SK-N-SH (cell line): ENCODE data around the gene LUC7L2. TPM values are rescaled to one million over a fixed set of nuclear protein-coding genes. Genes with fewer than 3 reads are reported as not detected.

ENCODE experiments used
- CTCF ChIA-PET: fragments of 300-600, 350-600 bp; formaldehyde crosslinking; extraction: SDS; loops from one replicate; lab custom pipeline; 2021; lab: Yijun Ruan, JAX
- POLR2A ChIA-PET: fragments of 350-600 bp; sonication (Branson Sonifier 250); formaldehyde crosslinking; extraction: SDS; loops from one replicate; lab custom pipeline; 2020; ENCODE audit warnings: antibody characterized with exemption, inconsistent platforms; lab: Yijun Ruan, JAX
- DNase-seq: peaks from one replicate; pipeline ENCODE4 v3.0.0; 2012
- H2AFZ ChIP-seq: fragments of 200-600 bp; sonication (generic); 2 replicates; pipeline ENCODE4 v1.8.1; 2016; ENCODE audit warnings: antibody characterized with exemption, mild to moderate bottlenecking, low read depth
- H3F3A ChIP-seq: fragments of 200-600 bp; sonication (generic); replicated peaks from 2 replicates; pipeline ENCODE3; 2016; ENCODE audit warnings: antibody characterized with exemption, mild to moderate bottlenecking; ENCODE audit not compliant: insufficient read depth
- H3K27ac ChIP-seq, 2 experiments: fragments of 200-500 bp in 1 of 2; fragments of 200-600 bp in 1 of 2; sonication (Bioruptor generic) in 1 of 2; sonication (generic), shearing (Covaris generic) in 1 of 2; 2 replicates each; pipeline versions ENCODE4 v1.5.1 to v1.6.1; 2014 to 2016; ENCODE audit warnings: low read depth in 2 of 2, inconsistent platforms in 1 of 2, low read length in 1 of 2, mild to moderate bottlenecking in 1 of 2, mixed read lengths in 1 of 2
- H3K27me3 ChIP-seq: fragments of 200-600 bp; sonication (generic), shearing (Covaris generic); 2 replicates; pipeline ENCODE4 v1.6.1; 2016; ENCODE audit warnings: mixed run types; ENCODE audit not compliant: insufficient read depth
- H3K36me3 ChIP-seq, 2 experiments: fragments of 200-500 bp in 1 of 2; fragments of 200-600 bp in 1 of 2; sonication (Bioruptor generic) in 1 of 2; sonication (generic) in 1 of 2; replicated peaks in 1 of 2; 2 replicates each; pipeline versions ENCODE3 to v1.5.1; 2014 to 2016; ENCODE audit warnings: low read length in 1 of 2, mild to moderate bottlenecking in 1 of 2; ENCODE audit not compliant: insufficient read depth in 2 of 2, control insufficient read depth in 1 of 2
- H3K4me1 ChIP-seq, 2 experiments: fragments of 200-500 bp in 1 of 2; fragments of 200-600 bp in 1 of 2; sonication (Bioruptor generic) in 1 of 2; sonication (generic), shearing (Covaris generic) in 1 of 2; 2 replicates each; pipeline versions ENCODE4 v1.5.1 to v1.6.1; 2014 to 2016; ENCODE audit warnings: low read depth in 1 of 2, low read length in 1 of 2, mixed run types in 1 of 2; ENCODE audit not compliant: insufficient read depth in 2 of 2, control insufficient read depth in 1 of 2
- H3K4me2 ChIP-seq: fragments of 200-600 bp; sonication (generic), shearing (Covaris generic); 2 replicates; pipeline ENCODE4 v1.6.1; 2017; ENCODE audit warnings: mixed run types
- H3K4me3 ChIP-seq, 2 experiments: fragments of 200-500 bp in 1 of 2; fragments of 200-600 bp in 1 of 2; sonication (Bioruptor generic) in 1 of 2; sonication (generic), shearing (Covaris generic) in 1 of 2; 2 replicates each; pipeline versions ENCODE4 v1.5.1 to v1.8.1; 2014 to 2016; ENCODE audit warnings: low read depth in 2 of 2, inconsistent platforms in 1 of 2, low read length in 1 of 2, mild to moderate bottlenecking in 1 of 2, mixed read lengths in 1 of 2, moderate library complexity in 1 of 2
- H3K79me2 ChIP-seq: fragments of 200-600 bp; sonication (generic); 2 replicates; pipeline ENCODE4 v1.8.1; 2017; ENCODE audit warnings: mild to moderate bottlenecking; ENCODE audit not compliant: insufficient read depth
- H3K9ac ChIP-seq: fragments of 200-600 bp; sonication (generic); 2 replicates; pipeline ENCODE4 v1.6.1; 2017; ENCODE audit warnings: mixed run types
- H3K9me2 ChIP-seq: fragments of 200-600 bp; sonication (generic); 2 replicates; pipeline ENCODE4 v1.6.1; 2017; ENCODE audit warnings: mixed run types
- H3K9me3 ChIP-seq: fragments of 200-600 bp; sonication (generic); 2 replicates; pipeline ENCODE4 v1.6.1; 2017; ENCODE audit warnings: mixed run types, mild to moderate bottlenecking, moderate library complexity
- H4K20me1 ChIP-seq: fragments of 200-600 bp; sonication (generic); 2 replicates; pipeline ENCODE4 v1.6.1; 2017; ENCODE audit warnings: mild to moderate bottlenecking, mixed run types; ENCODE audit not compliant: insufficient read depth
- JUND ChIP-seq: IDR thresholded peaks from 2 replicates; pipeline ENCODE4 v1.4.0; 2012
- MXI1 ChIP-seq: IDR thresholded peaks from 2 replicates; pipeline ENCODE4 v1.6.1; 2012; ENCODE audit warnings: mild to moderate bottlenecking, low read depth, low read length, improper control_type of control experiment
- NFIC ChIP-seq: IDR thresholded peaks from 2 replicates; pipeline ENCODE4 v1.4.0; 2012; ENCODE audit warnings: borderline replicate concordance
- NRF1 ChIP-seq: IDR thresholded peaks from 2 replicates; pipeline ENCODE4 v1.6.1; 2012; ENCODE audit warnings: low read depth, mild to moderate bottlenecking, low read length
- RXRA ChIP-seq: IDR thresholded peaks from 2 replicates; pipeline ENCODE4 v1.4.0; 2012; ENCODE audit warnings: low read depth, mild to moderate bottlenecking, borderline replicate concordance
- SIN3A ChIP-seq: IDR thresholded peaks from 2 replicates; pipeline ENCODE4 v1.6.1; 2012; ENCODE audit warnings: low read depth, mild to moderate bottlenecking, low read length, moderate library complexity, borderline replicate concordance
- SMC3 ChIP-seq: IDR thresholded peaks from 2 replicates; pipeline ENCODE4 v1.6.1; 2012; ENCODE audit warnings: low read depth, low read length, improper control_type of control experiment
- TCF12 ChIP-seq: IDR thresholded peaks from 2 replicates; pipeline ENCODE4 v1.4.0; 2012
- WGBS: methylation state at CpG from one replicate; pipeline ENCODE4 v1.1.6; 2017; ENCODE audit warnings: low lambda C conversion rate; 5-methylcytosine and 5-hydroxymethylcytosine counted together
- polyA plus RNA-seq, 3 experiments: library from polyadenylated mRNA; depleted of rRNA; stranded (reverse); fragments of >200 nt; gene quantifications; 2 replicates each; pipeline ENCODE4 v1.2.3, GENCODE V29; 2012
- TF ChIP-seq, protein P1 (sequence below): fragments of 200-600 bp; sonication (generic); IDR thresholded peaks from 2 replicates; pipeline ENCODE4 v1.6.1; 2017; ENCODE audit warnings: antibody characterized with exemption, mild to moderate bottlenecking, moderate library complexity
- TF ChIP-seq, protein P2 (sequence below): IDR thresholded peaks from 2 replicates; pipeline ENCODE4 v1.6.1; 2012; ENCODE audit warnings: mild to moderate bottlenecking, low read depth, low read length, moderate library complexity
- TF ChIP-seq, protein P3 (sequence below): IDR thresholded peaks from 2 replicates; pipeline ENCODE4 v1.4.0; 2012; ENCODE audit warnings: low read depth, borderline replicate concordance

LUC7L2 gene
- polyA plus RNA-seq, 1 of the 3 experiments (the other 2 are of a cell fraction): 45.7 TPM

DNA sequence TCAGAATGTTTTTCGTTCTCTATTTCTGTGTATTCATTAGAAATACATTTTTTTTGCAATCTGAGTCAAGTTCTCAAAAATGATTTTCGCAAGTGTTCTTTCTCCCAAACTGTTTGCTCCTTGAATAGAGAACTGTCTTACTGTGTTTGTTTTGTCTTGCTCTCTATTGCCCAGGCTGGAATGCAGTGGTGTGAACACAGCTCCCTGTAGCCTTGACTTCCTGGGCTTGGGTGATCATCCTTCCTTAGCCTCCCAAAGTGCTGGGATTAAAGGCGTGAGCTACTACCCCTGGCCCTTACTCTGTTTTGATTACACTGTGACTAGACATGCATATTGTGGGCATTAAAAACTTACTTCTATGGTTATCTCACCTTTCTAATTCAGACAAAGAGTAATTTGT is 56.7 kb downstream of the LUC7L2 start:
- H3K4me2 ChIP-seq: no peak overlapping the region
- peaks cover 32% of the 10 kb centered on the region for H3F3A ChIP-seq
- DNase-seq: no peak
- WGBS: 98% methylated on average over 3 of the region's 3 CpGs
- peaks cover 0 to 4% of the 10 kb centered on the region in 2 experiments; a peak in 2 of 4 replicates for H3K4me1 ChIP-seq
- peaks cover 5% of the 10 kb centered on the region for H4K20me1 ChIP-seq
- H3K79me2 ChIP-seq: peaks cover 65% of the 10 kb centered on the region
- H3K9me3 ChIP-seq: no peaks in the 10 kb centered on the region
- ChIA-PET CTCF (no interaction called here), POLR2A (no interaction called here)
- no peak overlapping the region for H3K9ac ChIP-seq
- H3K27me3 ChIP-seq: no peaks in the 10 kb centered on the region
- no peak overlapping the region for H3K27ac ChIP-seq
- TF ChIP-seq RXRA: no peak
- TF ChIP-seq, protein P1, sequence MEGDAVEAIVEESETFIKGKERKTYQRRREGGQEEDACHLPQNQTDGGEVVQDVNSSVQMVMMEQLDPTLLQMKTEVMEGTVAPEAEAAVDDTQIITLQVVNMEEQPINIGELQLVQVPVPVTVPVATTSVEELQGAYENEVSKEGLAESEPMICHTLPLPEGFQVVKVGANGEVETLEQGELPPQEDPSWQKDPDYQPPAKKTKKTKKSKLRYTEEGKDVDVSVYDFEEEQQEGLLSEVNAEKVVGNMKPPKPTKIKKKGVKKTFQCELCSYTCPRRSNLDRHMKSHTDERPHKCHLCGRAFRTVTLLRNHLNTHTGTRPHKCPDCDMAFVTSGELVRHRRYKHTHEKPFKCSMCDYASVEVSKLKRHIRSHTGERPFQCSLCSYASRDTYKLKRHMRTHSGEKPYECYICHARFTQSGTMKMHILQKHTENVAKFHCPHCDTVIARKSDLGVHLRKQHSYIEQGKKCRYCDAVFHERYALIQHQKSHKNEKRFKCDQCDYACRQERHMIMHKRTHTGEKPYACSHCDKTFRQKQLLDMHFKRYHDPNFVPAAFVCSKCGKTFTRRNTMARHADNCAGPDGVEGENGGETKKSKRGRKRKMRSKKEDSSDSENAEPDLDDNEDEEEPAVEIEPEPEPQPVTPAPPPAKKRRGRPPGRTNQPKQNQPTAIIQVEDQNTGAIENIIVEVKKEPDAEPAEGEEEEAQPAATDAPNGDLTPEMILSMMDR: no peak
- no peak for TF ChIP-seq NRF1
- no peak for TF ChIP-seq TCF12
- TF ChIP-seq SIN3A: no peak
- TF ChIP-seq JUND: no peak
- TF ChIP-seq MXI1: no peak
- TF ChIP-seq, protein P2, sequence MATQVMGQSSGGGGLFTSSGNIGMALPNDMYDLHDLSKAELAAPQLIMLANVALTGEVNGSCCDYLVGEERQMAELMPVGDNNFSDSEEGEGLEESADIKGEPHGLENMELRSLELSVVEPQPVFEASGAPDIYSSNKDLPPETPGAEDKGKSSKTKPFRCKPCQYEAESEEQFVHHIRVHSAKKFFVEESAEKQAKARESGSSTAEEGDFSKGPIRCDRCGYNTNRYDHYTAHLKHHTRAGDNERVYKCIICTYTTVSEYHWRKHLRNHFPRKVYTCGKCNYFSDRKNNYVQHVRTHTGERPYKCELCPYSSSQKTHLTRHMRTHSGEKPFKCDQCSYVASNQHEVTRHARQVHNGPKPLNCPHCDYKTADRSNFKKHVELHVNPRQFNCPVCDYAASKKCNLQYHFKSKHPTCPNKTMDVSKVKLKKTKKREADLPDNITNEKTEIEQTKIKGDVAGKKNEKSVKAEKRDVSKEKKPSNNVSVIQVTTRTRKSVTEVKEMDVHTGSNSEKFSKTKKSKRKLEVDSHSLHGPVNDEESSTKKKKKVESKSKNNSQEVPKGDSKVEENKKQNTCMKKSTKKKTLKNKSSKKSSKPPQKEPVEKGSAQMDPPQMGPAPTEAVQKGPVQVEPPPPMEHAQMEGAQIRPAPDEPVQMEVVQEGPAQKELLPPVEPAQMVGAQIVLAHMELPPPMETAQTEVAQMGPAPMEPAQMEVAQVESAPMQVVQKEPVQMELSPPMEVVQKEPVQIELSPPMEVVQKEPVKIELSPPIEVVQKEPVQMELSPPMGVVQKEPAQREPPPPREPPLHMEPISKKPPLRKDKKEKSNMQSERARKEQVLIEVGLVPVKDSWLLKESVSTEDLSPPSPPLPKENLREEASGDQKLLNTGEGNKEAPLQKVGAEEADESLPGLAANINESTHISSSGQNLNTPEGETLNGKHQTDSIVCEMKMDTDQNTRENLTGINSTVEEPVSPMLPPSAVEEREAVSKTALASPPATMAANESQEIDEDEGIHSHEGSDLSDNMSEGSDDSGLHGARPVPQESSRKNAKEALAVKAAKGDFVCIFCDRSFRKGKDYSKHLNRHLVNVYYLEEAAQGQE: no peak
- TF ChIP-seq, protein P3, sequence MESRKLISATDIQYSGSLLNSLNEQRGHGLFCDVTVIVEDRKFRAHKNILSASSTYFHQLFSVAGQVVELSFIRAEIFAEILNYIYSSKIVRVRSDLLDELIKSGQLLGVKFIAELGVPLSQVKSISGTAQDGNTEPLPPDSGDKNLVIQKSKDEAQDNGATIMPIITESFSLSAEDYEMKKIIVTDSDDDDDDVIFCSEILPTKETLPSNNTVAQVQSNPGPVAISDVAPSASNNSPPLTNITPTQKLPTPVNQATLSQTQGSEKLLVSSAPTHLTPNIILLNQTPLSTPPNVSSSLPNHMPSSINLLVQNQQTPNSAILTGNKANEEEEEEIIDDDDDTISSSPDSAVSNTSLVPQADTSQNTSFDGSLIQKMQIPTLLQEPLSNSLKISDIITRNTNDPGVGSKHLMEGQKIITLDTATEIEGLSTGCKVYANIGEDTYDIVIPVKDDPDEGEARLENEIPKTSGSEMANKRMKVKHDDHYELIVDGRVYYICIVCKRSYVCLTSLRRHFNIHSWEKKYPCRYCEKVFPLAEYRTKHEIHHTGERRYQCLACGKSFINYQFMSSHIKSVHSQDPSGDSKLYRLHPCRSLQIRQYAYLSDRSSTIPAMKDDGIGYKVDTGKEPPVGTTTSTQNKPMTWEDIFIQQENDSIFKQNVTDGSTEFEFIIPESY: no peak
- TF ChIP-seq SMC3: no peak
- no peak for TF ChIP-seq NFIC
- no peaks in the 10 kb centered on the region for H3K9me2 ChIP-seq
- H3K36me3 ChIP-seq: peaks cover 74 to 97% of the 10 kb centered on the region in 2 experiments
- no peak overlapping the region for H2AFZ ChIP-seq
- no peak overlapping the region for H3K4me3 ChIP-seq
